HG03378 (cell line): ENCODE data around the gene SUGCT.

Source experiments
- ATAC-seq: cut with Tn5 transposase; IDR thresholded peaks from one replicate; pipeline ENCODE4 v1.9.1; 2021; ENCODE audit warnings: mild to moderate bottlenecking, moderate library complexity; ENCODE audit not compliant: unreplicated experiment

SUGCT gene

GRCh38 chr7:40507166-40507565 lies 372.4 kb downstream of the SUGCT start:
- no peak for ATAC-seq

DNA sequence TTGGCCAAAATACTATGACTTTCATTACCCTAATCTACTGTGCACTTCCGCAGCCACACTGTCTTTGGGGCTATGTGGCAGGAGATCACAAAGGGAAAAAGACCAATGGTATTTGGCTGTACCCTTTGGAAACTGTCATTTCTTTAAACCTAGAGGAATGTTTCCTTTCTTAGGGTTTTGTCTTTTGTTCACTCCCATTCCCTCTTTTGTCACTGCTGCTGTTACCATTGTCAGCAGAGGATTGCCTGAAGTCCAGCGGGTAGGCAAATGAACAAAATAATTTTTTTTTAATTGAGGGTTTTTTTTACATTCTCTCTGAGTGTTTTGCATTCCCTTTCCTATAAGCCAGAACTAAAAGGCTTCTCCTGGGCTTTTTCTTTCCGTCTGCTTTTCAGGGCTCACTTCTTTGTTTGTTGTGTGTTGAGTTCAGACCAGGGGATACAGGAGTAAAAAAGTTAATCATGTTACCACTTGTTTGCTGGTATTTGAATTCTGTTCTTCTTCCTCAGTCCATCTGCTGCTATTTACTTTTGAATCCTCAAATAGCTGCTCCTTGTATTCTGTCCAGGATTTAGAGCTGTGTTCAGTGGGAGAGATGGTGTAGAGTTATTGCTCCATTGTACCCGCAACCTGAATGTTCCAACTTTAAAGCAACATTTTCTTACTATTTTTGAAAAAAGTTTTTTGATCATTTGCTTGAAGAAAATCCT lies 374.6 kb downstream of the SUGCT start:
- no peak for ATAC-seq

DNA sequence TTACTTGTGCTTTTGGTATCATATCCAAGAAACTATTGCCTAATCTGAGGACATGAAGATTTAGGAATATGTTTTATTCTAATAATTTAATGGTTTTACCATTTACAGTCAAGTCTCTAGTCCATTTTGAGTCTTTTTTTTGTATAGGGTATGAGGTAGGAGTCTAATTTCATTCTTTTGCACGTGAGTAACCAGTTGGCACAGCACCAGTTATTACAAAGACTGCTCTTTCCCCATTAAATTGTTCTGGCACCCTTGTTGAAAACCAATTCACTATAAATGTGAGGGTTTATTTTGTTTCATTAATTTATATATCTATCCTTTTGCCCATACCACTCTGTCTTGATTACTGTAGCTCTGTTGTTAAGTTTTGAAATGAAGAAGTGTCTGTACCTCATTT lies 381.6 kb downstream of the SUGCT start:
- no peak for ATAC-seq

DNA sequence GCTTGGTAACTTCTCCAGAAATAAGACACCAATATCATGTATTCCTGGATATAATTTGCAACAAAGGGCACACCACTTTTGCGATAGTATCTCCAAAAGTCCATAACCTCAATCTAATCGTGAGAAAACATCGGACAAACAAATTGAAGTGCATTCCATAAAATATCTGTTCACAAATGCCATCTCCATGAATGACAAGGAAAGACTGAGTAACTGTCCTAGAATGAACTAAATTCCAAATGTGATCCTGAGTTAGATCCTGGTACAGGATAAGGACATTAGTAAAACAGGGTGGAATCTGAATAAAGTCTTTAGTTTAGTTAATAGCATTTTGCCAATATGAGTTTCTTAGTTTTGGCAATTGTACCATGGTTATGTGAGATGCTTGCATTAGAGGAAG lies 384.2 kb downstream of the SUGCT start:
- no peak for ATAC-seq

DNA sequence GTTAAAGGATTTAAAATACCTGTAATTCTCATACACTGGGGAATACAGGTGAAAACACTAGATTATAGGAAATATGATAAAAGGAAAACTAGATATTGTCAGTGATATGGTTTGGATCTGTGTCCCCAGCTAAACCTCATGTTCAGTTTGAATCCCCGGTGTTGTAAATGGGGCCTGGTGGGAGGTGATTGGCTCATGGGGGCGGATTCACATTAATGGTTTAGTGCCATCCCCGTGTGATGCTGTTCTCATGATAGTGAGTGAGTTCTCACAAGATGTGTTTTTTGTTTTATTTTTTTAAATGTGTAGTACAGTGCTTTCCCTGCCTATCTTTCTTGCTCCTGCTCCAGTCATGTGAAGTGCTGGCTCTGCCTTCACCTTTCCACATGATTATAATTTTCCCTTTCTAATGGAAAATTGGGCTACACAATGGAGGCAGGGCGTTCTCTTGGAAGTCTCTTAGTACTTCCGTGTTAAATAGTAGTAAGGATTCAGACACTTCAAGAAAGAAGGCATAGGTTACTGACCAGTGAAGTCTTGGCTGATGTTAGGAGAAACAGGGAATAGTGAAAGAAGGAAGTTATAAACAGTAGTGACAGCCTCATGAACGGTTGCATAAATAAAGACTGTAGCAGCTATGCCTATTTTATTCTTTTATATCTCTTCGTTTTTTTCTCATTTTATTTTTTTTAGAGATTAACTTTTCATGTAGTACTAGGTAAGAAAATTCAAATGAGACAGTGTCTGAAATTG lies 386.4 kb downstream of the SUGCT start:
- ATAC-seq, result no peak

DNA sequence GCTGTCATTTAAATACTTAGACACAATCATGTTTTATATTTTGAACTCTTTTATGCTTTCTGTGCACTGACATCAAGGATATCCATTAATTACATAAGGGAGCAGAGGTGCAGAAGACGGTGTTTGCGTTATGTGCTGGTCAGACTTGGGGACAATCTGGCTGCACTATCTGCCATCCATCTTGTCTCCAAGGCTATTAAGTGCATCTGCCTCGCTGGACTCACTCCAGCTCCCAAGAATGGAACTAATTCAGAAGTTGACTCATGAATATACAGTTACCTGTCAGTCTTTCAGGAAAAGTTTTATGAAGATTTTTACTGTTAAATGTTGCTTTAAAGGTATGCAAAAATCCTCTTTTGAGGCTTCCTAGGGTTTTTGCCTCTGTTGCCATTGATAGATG lies 391.0 kb downstream of the SUGCT start:
- no peak for ATAC-seq

DNA sequence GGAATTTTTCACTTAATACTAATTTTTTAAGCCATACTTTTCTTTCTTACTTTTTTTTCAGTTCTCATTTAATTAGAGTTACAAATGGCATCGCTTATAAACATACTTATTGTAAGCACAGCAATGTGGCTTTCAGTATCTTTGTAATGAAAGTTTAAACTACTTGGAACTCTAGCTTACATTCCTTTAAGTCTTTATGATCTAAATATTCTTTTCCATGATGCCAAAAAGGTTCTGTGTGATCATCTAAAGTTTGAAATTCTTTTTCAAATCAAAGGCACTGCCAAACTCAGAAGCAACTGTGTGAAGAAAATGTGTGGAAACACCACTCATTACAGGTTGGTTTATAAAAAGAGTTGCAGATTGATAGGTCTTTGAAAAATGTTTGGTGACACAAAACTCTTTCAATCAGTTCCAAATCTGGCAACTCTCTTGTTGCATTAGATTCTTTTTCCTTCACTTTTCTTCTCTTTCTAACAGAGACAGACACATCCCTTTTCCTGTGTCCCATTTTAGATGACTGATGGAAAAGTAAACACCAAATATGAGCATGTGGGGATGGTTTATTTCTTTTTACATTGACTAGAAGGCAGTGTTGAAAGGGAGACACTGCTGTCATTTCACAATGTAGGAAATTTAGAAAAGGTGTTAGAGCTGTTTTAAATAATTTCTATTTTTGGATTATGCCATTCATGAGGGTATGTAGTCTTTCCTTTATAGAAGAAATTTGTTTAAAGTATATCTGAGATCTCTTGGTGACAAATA lies 392.3 kb downstream of the SUGCT start:
- ATAC-seq, result no peak

DNA sequence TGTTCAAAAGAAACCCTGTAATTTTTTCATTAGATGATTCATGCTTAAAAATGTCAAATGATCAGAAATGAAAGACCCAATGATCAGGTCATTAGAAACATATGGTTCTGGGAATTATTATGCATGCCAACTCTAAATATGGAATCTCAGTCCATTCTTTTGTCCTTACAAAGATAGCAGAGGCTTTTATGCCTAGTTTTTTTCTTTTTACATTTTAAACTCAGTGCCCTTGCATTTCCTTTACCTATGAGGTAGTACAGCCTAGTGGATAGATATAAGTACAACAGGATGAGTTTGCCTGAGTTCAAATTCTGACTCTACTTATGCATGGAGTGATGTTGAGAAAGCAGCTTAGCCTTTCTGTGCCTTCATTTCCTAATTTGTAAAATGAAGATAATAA lies 392.9 kb downstream of the SUGCT start:
- ATAC-seq, result no peak

GRCh38 chr7:40530292-40530691 lies 395.5 kb downstream of the SUGCT start:
- no peak for ATAC-seq

GRCh38 chr7:40531956-40532355 lies 397.2 kb downstream of the SUGCT start:
- no peak for ATAC-seq

- ATAC-seq, result no peak
These were observed 400.9 kb downstream of the SUGCT start for GRCh38 chr7:40535678-40536077.

DNA sequence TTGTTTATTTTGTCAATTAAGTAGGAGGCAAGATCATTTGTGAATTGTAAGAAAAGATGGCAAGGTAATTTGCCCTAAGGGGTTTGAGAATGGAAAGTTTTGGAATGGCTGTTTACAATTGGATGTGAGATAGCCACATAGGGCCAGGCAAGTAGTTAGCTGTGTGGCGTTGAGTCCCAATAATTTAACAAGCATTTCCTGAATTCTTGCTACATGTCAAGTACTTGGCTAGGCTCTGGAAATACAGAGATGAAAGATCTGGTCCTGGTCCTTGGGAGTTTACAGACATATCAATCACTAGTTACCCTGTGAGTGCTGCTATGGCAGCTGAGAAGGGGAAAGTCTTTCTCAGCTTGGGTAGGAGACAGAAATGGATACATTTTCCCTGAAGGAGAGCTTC lies 401.6 kb downstream of the SUGCT start:
- no peak for ATAC-seq

GRCh38 chr7:40538281-40538680 lies 403.5 kb downstream of the SUGCT start:
- no peak for ATAC-seq

DNA sequence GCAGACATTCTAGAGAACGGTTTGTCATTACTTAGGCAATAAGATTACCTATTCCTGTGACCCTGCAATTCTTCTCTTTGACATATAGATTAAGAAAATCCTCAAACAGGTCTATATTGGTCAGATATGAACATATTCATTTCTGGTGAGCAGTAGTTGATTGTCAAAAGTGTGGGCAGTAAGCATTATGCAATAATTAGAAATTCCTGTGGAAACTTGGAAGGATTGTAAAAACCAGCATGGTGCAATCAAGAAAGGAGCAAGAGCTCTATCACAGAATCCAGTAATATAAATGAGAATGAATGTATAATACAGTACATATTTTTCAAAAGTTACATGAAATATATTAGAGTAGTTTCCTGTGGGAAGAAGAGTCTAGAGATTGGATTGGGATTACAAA lies 406.5 kb downstream of the SUGCT start:
- no peak for ATAC-seq

- no peak for ATAC-seq
These were observed 408.4 kb downstream of the SUGCT start for GRCh38 chr7:40542982-40543741.

DNA sequence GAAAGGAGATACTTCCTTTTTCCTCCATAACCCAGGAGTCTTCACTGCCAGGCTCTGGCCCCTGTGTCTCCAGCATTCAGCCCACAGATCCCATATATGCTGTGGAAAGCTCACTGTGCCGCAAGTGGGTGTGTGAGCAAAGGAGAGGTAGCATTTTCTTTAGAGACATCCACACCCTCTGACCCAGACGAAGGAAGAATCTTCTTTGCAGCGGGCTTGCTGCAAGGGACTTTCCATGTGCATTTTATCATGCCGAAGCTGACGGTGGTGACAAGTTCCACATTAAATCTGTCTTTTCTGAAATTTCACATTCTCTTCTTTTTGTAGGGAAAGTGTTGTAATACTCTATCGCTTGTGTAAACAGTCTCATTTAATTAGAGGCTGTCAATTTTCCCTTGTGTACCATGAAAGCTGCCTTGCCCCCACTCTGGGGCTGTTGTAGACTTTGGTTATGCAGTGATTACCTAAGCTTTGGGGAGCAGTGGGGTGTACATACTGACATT lies 409.5 kb downstream of the SUGCT start:
- ATAC-seq, result no peak

DNA sequence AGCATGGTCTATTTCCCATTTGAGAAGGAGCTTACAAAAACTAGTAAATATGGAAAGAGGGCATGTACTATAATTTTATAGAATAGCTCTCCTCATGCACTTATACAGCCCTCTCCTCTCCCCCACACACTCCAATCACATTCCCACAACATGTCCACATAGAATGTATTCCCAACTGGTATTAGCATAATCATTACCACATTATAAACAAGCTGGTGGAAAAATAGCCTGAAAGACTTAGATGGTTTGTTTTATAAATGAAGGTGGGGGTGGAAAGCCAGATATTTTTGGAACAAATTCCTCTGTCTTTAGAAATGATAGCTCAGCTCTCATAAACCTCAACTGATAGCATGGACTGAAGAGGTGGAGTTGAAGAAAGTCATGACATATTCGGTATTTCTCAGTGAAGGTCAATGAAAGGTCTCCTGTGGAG lies 410.1 kb downstream of the SUGCT start:
- ATAC-seq, result no peak

- no peak for ATAC-seq
These were observed 410.9 kb downstream of the SUGCT start for GRCh38 chr7:40545739-40546138.

- ATAC-seq, result no peak
These were observed 412.1 kb downstream of the SUGCT start for GRCh38 chr7:40546616-40547501.
